Measurements from ENCODE around the gene ELMOD2. TPM values are rescaled to one million over a fixed set of nuclear protein-coding genes. Genes with fewer than 3 reads are reported as not detected.

ELMOD2 gene
- total RNA-seq: 24.5 and 25.3 TPM in 2 replicates

GRCh38 chr4:140523857-140524742 lies at the start of gene ELMOD2:
ELMOD2 (plus strand) TSS chr4:140524168; CDS start chr4:140525429, 1,261 bp downstream.

GRCh38 chr4:140497747-140498636 lies 26.0 kb upstream of the ELMOD2 start, which contains the start of gene MGAT4D:
MGAT4D (minus strand) TSS chr4:140498293; CDS start chr4:140498222, 71 bp downstream.

GRCh38 chr4:140568507-140569306 lies 44.7 kb downstream of the ELMOD2 start, which contains the start of gene UCP1:
UCP1 (minus strand) TSS chr4:140568961; CDS start chr4:140568729, 232 bp downstream.

Other genes starting within 250 kb of the ELMOD2 start
- 34.1 and 45.3 TPM in 2 replicates for gene SCOC, start 150.5 kb upstream of the ELMOD2 start, total RNA-seq
- gene CLGN, start 96.5 kb upstream of the ELMOD2 start, total RNA-seq: 5.8 and 7.5 TPM in 2 replicates
- gene MGAT4D, start 25.9 kb upstream of the ELMOD2 start, total RNA-seq: not detected in 2 replicates
- not detected in 2 replicates for gene UCP1, start 44.8 kb downstream of the ELMOD2 start, total RNA-seq
- 26.5 and 30.0 TPM in 2 replicates for gene TBC1D9, start 232.2 kb downstream of the ELMOD2 start, total RNA-seq